Measurements from ENCODE around the gene ASTN2.

- TF ChIP-seq, protein P1, sequence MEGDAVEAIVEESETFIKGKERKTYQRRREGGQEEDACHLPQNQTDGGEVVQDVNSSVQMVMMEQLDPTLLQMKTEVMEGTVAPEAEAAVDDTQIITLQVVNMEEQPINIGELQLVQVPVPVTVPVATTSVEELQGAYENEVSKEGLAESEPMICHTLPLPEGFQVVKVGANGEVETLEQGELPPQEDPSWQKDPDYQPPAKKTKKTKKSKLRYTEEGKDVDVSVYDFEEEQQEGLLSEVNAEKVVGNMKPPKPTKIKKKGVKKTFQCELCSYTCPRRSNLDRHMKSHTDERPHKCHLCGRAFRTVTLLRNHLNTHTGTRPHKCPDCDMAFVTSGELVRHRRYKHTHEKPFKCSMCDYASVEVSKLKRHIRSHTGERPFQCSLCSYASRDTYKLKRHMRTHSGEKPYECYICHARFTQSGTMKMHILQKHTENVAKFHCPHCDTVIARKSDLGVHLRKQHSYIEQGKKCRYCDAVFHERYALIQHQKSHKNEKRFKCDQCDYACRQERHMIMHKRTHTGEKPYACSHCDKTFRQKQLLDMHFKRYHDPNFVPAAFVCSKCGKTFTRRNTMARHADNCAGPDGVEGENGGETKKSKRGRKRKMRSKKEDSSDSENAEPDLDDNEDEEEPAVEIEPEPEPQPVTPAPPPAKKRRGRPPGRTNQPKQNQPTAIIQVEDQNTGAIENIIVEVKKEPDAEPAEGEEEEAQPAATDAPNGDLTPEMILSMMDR (IDR thresholded peaks at IDR 0.05), result no peak
- no peak for TF ChIP-seq POLR2A (IDR thresholded peaks at IDR 0.05)
Observed at GRCh38 chr9:117170567-117170966, 244.3 kb downstream of the ASTN2 start.

Data from testis (tissue), 2 donors.